C4-2B (cell line): ENCODE results near the gene DLX1.
"Not testable (repeated sequence)": the region's sequence is repeated elsewhere in the genome, so short reads cannot be mapped to it uniquely, and the experiment has no call there.

Experiments
- H3K27ac ChIP-seq: fragments of 450-650 bp; 2 replicates; pipeline ENCODE4 v1.5.1; 2017
- CTCF ChIP-seq: fragments of 450-650 bp; conservative IDR thresholded peaks from 2 replicates; pipeline ENCODE4 v1.5.1; 2017; ENCODE audit warnings: mild to moderate bottlenecking
- ZFX ChIP-seq: fragments of 450-650 bp; IDR thresholded peaks from 2 replicates; pipeline ENCODE4 v1.6.1; 2017

DLX1 gene

GRCh38 chr2:172056293-172056692 lies 29.0 kb upstream of the DLX1 start:
- no peak overlapping the region for H3K27ac ChIP-seq
- TF ChIP-seq CTCF, result no peak
- no peak for TF ChIP-seq ZFX

- TF ChIP-seq CTCF (no peak), ZFX (no peak)
- no peak overlapping the region for H3K27ac ChIP-seq
These were observed 26.6 kb upstream of the DLX1 start for GRCh38 chr2:172058660-172059059.

- H3K27ac ChIP-seq, result not testable (repeated sequence)
These were observed 25.2 kb upstream of the DLX1 start for GRCh38 chr2:172060118-172060517.

- H3K27ac ChIP-seq, result no peak overlapping the region
- TF ChIP-seq CTCF (no peak), ZFX (no peak)
These were observed 22.8 kb upstream of the DLX1 start for GRCh38 chr2:172062402-172063004.

- H3K27ac ChIP-seq, result no peak overlapping the region
- TF ChIP-seq CTCF, result no peak
- no peak for TF ChIP-seq ZFX
These were observed 21.9 kb upstream of the DLX1 start for GRCh38 chr2:172063446-172063845.

- TF ChIP-seq ZFX, result no peak
- no peak for TF ChIP-seq CTCF
- no peak overlapping the region for H3K27ac ChIP-seq
These were observed 20.2 kb upstream of the DLX1 start for GRCh38 chr2:172065111-172065510.

GRCh38 chr2:172066394-172066886 lies 18.9 kb upstream of the DLX1 start:
- no peak overlapping the region for H3K27ac ChIP-seq
- TF ChIP-seq ZFX, result no peak
- TF ChIP-seq CTCF, result no peak

GRCh38 chr2:172067905-172068304 lies 17.4 kb upstream of the DLX1 start:
- H3K27ac ChIP-seq, result not testable (repeated sequence)

GRCh38 chr2:172070936-172071335 lies 14.4 kb upstream of the DLX1 start:
- TF ChIP-seq CTCF, result no peak
- TF ChIP-seq ZFX, result no peak

More at GRCh38 chr2:172070936-172071335, 14.4 kb upstream of the DLX1 start:
- no peak overlapping the region for H3K27ac ChIP-seq
